ENCODE measurements around the gene WDR18.

The WDR18 gene

GRCh38 chr19:1035998-1036621 is 52.0 kb downstream of the WDR18 start:
- H3K36me3 Mint-ChIP-seq, result peaks cover 25% of the 10 kb centered on the region

GRCh38 chr19:1037621-1038064 is 53.5 kb downstream of the WDR18 start:
- peak overlapping the region; percentile 95 for H3K27ac Mint-ChIP-seq
- H3K27me3 Mint-ChIP-seq, result no peaks in the 10 kb centered on the region
- no peaks in the 10 kb centered on the region for H3K9me3 Mint-ChIP-seq
- H3K4me3 Mint-ChIP-seq, result peak overlapping the region; percentile 100
- ATAC-seq (ENCODE audit: low read depth), result peak; percentile 1
- peaks cover 22% of the 10 kb centered on the region for H3K36me3 Mint-ChIP-seq
- peaks cover 39% of the 10 kb centered on the region for H3K4me1 Mint-ChIP-seq
- DNase-seq (ENCODE audit: low spot score in 2 of 2), result peak in 1 of 2 donors; percentile 58

More at GRCh38 chr19:1035998-1036621, 52.0 kb downstream of the WDR18 start:
- Mint-ChIP-seq H3K9me3 (no peaks in the 10 kb centered on the region), H3K27ac (peak overlapping the region; percentile 24), H3K27me3 (no peaks in the 10 kb centered on the region), H3K4me3 (no peak overlapping the region), H3K4me1 (peaks cover 39% of the 10 kb centered on the region)
- DNase-seq (ENCODE audit: low spot score in 2 of 2) (no peak), ATAC-seq (ENCODE audit: low read depth) (no peak)

- ATAC-seq (ENCODE audit: low read depth), result no peak
- peaks cover 21% of the 10 kb centered on the region for H3K36me3 Mint-ChIP-seq
- H3K4me3 Mint-ChIP-seq, result peak overlapping the region; percentile 100
- no peaks in the 10 kb centered on the region for H3K9me3 Mint-ChIP-seq
- H3K27ac Mint-ChIP-seq, result peak overlapping the region; percentile 95
- no peaks in the 10 kb centered on the region for H3K27me3 Mint-ChIP-seq
- DNase-seq (ENCODE audit: low spot score in 2 of 2), result no peak
- peaks cover 36% of the 10 kb centered on the region for H3K4me1 Mint-ChIP-seq
Observed at GRCh38 chr19:1038978-1039645, 55.0 kb downstream of the WDR18 start.

- Mint-ChIP-seq H3K27ac (peak within 1 kb of the TSS; percentile 95), H3K4me3 (peak within 1 kb of the TSS; percentile 100), H3K9me3 (no peaks in the 10 kb centered on the region), H3K36me3 (peaks cover 26% of the 10 kb centered on the region), H3K4me1 (peaks cover 36% of the 10 kb centered on the region), H3K27me3 (no peaks in the 10 kb centered on the region)
- ATAC-seq (ENCODE audit: low read depth) (peak; percentile 78), DNase-seq (ENCODE audit: low spot score in 2 of 2) (peak; percentile 99 to 100)
Observed at GRCh38 chr19:1039646-1040475, 55.7 kb downstream of the WDR18 start, which contains the start of gene ABCA7. TSS of gene ABCA7 (plus strand) at chr19:1040107. CDS start at chr19:1041362, 1,255 bp downstream.

- no peaks in the 10 kb centered on the region for H3K27me3 Mint-ChIP-seq
- peak; percentile 55 for ATAC-seq (ENCODE audit: low read depth)
- peaks cover 37% of the 10 kb centered on the region for H3K4me1 Mint-ChIP-seq
- H3K9me3 Mint-ChIP-seq, result no peaks in the 10 kb centered on the region
- peak overlapping the region; percentile 100 for H3K4me3 Mint-ChIP-seq
- peak; percentile 79 to 88 for DNase-seq (ENCODE audit: low spot score in 2 of 2)
- H3K27ac Mint-ChIP-seq, result peak overlapping the region; percentile 95
- peaks cover 24% of the 10 kb centered on the region for H3K36me3 Mint-ChIP-seq
Observed at GRCh38 chr19:1040476-1041271, 56.5 kb downstream of the WDR18 start.

- Mint-ChIP-seq H3K9me3 (no peaks in the 10 kb centered on the region), H3K27ac (peak overlapping the region; percentile 95), H3K36me3 (peaks cover 19% of the 10 kb centered on the region), H3K27me3 (no peaks in the 10 kb centered on the region), H3K4me1 (peaks cover 32% of the 10 kb centered on the region), H3K4me3 (peak overlapping the region; percentile 100)
- ATAC-seq (ENCODE audit: low read depth), result no peak
- DNase-seq (ENCODE audit: low spot score in 2 of 2), result no peak
Observed at GRCh38 chr19:1041272-1041834, 57.2 kb downstream of the WDR18 start.

- no peak for ATAC-seq (ENCODE audit: low read depth)
- Mint-ChIP-seq H3K4me3 (peak overlapping the region; percentile 55), H3K36me3 (peaks cover 16% of the 10 kb centered on the region), H3K9me3 (no peaks in the 10 kb centered on the region), H3K27me3 (no peaks in the 10 kb centered on the region), H3K4me1 (peaks cover 30% of the 10 kb centered on the region), H3K27ac (no peak overlapping the region)
- DNase-seq (ENCODE audit: low spot score in 2 of 2), result no peak
Observed at GRCh38 chr19:1041835-1042685, 57.9 kb downstream of the WDR18 start.

- Mint-ChIP-seq H3K4me1 (peaks cover 24% of the 10 kb centered on the region), H3K36me3 (peaks cover 11% of the 10 kb centered on the region), H3K27me3 (no peaks in the 10 kb centered on the region), H3K4me3 (peak overlapping the region; percentile 55), H3K9me3 (no peaks in the 10 kb centered on the region), H3K27ac (no peak overlapping the region)
- DNase-seq (ENCODE audit: low spot score in 2 of 2) (no peak), ATAC-seq (ENCODE audit: low read depth) (no peak)
Observed at GRCh38 chr19:1042689-1043511, 58.8 kb downstream of the WDR18 start.

Data from memory B cell (primary cell).